Measurements from ENCODE around the gene TRAPPC2L.

DNA sequence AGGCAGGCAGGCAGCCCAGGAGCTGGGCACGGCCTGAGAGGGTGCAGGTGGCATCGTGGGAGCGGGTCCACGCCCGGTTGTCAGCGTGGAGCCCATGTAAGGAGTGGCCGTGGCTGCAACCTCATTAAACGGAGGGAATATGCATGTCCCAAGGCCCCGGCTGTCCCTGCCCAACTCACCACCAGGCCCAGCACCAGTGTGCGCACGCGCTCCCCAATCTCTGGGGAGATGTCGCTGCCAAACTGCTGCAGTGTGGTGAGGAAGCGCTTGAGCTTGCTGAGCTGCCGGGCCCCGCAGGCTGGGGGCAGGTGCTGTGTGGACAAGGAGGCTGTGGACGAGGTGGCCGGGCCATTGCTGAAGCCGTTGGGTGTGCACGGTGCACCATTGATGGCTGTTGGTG is 35.1 kb downstream of the TRAPPC2L start:
- TF ChIP-seq, protein P1, sequence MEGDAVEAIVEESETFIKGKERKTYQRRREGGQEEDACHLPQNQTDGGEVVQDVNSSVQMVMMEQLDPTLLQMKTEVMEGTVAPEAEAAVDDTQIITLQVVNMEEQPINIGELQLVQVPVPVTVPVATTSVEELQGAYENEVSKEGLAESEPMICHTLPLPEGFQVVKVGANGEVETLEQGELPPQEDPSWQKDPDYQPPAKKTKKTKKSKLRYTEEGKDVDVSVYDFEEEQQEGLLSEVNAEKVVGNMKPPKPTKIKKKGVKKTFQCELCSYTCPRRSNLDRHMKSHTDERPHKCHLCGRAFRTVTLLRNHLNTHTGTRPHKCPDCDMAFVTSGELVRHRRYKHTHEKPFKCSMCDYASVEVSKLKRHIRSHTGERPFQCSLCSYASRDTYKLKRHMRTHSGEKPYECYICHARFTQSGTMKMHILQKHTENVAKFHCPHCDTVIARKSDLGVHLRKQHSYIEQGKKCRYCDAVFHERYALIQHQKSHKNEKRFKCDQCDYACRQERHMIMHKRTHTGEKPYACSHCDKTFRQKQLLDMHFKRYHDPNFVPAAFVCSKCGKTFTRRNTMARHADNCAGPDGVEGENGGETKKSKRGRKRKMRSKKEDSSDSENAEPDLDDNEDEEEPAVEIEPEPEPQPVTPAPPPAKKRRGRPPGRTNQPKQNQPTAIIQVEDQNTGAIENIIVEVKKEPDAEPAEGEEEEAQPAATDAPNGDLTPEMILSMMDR (conservative IDR thresholded peaks at IDR 0.05; ENCODE audit: low read length): no peak
- no peak for TF ChIP-seq EZH2phosphoT487 (IDR thresholded peaks at IDR 0.05; ENCODE audit: borderline replicate concordance, low read depth, low read length)
